Inflammatory macrophage treated with lipopolysaccharide for 1 hour (primary cell): Measurements from ENCODE around the gene PTPA.
"Not testable (repeated sequence)": the region's sequence is repeated elsewhere in the genome, so short reads cannot be mapped to it uniquely, and the experiment has no call there.

Source experiments
- DNase-seq, 2 donors: peaks; one replicate each; pipeline ENCODE4 v3.0.0-alpha.2; 2020 to 2022

PTPA gene

GRCh38 chr9:129178568-129179382 is 67.6 kb downstream of the PTPA start:
- DNase-seq = no peak

- no peak for DNase-seq
Measured at GRCh38 chr9:129181246-129181645, 70.0 kb downstream of the PTPA start.

GRCh38 chr9:129182122-129182521 is 70.9 kb downstream of the PTPA start:
- DNase-seq = no peak

GRCh38 chr9:129182625-129183494 is 71.6 kb downstream of the PTPA start:
- peak in 1 of 2 donors; percentile 44 for DNase-seq

GRCh38 chr9:129183495-129184218 is 72.4 kb downstream of the PTPA start:
- DNase-seq = no peak

- no peak for DNase-seq
Measured at GRCh38 chr9:129184219-129184524, 73.0 kb downstream of the PTPA start.

GRCh38 chr9:129184596-129185122 is 73.4 kb downstream of the PTPA start:
- DNase-seq = no peak

GRCh38 chr9:129185402-129185801 is 74.2 kb downstream of the PTPA start:
- DNase-seq = no peak

- DNase-seq = no peak
Measured at GRCh38 chr9:129185991-129186390, 74.8 kb downstream of the PTPA start.

- no peak for DNase-seq
Measured at GRCh38 chr9:129187042-129187441, 75.8 kb downstream of the PTPA start.

GRCh38 chr9:129189971-129190370 is 78.8 kb downstream of the PTPA start:
- not testable (repeated sequence) for DNase-seq

- no peak for DNase-seq
Measured at GRCh38 chr9:129191234-129191633, 80.0 kb downstream of the PTPA start.

GRCh38 chr9:129193655-129194054 is 82.4 kb downstream of the PTPA start:
- DNase-seq = no peak

- DNase-seq = no peak
Measured at GRCh38 chr9:129194221-129194620, 83.0 kb downstream of the PTPA start.

GRCh38 chr9:129195606-129196005 is 84.4 kb downstream of the PTPA start:
- no peak for DNase-seq

GRCh38 chr9:129197045-129197444 is 85.8 kb downstream of the PTPA start:
- DNase-seq = not testable (repeated sequence)

- no peak for DNase-seq
Measured at GRCh38 chr9:129197978-129198318, 86.7 kb downstream of the PTPA start.
